ENCODE measurements around the gene CFD.
"Not testable (repeated sequence)": the region's sequence is repeated elsewhere in the genome, so short reads cannot be mapped to it uniquely, and the experiment has no call there.

CFD gene

GRCh38 chr19:873084-873483, 13.6 kb downstream of the CFD start:
- DNase-seq: peak in 3 of 4 experiments; percentile 17 to 82 (median 73)

- no peak for DNase-seq
Measured at GRCh38 chr19:873561-874041, 14.1 kb downstream of the CFD start.

DNA sequence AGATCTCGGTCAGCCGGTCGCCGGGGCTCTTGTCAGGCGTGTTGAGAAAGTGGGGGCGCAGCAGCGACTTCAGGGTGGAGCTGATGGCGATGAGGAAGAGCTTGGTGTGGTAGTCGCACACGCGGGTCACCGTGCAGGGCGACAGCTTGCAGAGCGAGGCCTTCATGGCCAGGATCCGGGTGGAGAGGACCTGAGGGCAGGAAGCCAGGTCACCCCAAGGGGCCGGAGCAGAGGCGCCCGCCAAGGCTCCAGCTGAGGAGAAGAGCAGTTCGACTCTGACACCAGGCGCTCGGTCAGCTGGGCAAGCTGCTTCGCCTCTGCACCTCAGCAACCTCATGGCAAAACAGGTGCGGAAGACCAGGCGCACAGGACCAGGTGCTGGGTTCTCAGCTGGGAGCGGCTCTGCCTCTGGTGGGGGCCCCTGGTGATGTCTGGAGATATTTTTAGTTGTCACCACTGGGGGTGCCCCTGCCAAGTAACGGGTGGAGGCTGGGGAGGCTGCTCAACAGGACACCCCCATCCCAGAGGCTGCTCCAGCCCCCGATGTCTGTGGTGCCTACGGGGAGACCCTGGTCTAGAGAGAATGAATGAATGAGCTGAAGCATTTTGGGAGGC, 15.9 kb downstream of the CFD start:
- no peak for DNase-seq

GRCh38 chr19:876089-876488, 16.6 kb downstream of the CFD start:
- no peak for DNase-seq

GRCh38 chr19:876780-877314, 17.4 kb downstream of the CFD start:
- DNase-seq: no peak

- not testable (repeated sequence) for DNase-seq
Measured at GRCh38 chr19:877992-878660, 18.7 kb downstream of the CFD start.

- DNase-seq: not testable (repeated sequence)
Measured at GRCh38 chr19:878751-879561, 19.5 kb downstream of the CFD start.

- no peak for DNase-seq
Measured at GRCh38 chr19:879711-880438, 20.4 kb downstream of the CFD start.

- no peak for DNase-seq
Measured at GRCh38 chr19:881385-882071, 22.1 kb downstream of the CFD start.

DNA sequence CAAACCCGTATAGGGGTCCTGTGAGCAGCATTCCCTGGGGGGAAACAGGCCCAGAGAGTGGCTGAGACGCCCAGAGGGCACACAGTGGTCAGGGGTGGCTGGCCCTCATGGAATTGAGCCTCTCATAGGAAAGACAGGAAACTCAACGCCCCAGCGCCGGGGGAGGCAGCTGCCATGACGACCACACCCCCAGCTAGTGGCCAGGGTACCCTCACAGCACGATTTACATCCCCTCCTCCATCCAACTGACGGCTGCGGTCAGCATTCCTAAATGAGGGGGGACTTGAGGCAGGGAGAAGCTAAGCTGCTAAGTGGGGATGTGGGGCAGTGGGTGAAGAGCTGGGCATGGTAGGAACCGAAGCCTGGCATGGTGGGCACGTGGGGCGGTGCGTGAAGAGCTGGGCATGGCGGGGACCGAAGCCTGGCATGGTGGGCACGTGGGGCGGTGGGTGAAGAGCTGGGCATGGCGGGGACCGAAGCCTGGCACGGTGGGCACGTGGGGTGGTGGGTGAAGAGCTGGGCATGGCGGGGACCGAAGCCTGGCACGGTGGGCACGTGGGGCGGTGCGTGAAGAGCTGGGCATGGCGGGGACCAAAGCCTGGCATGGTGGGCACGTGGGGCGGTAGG, 23.5 kb downstream of the CFD start:
- no peak for DNase-seq

DNA sequence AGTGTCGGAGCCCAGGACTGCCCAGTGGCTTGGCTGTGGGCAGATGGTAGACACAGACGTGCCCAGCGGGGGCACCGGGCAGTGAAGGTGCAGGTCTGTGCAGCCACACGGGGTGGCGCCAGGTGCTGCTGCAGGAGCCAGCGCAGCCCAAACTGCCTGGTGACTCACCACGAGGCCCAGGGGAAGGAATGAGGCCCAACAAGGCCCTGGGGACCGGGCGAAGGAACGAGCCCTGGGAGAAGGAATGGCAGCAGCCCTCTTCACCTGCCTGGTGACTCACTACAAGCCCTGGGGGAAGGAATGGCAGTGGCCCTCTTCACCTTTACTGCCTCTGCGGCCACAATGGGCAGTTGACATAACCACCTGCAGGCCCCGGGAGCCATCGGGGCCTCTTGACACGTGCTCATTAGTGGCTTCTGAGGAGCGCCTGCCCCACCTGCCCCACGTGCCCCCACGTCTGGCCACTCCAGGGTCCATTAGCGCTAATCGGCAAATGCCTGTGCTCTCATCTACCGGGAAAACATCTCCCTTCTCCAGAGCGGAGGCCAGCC, 24.3 kb downstream of the CFD start:
- DNase-seq: no peak

GRCh38 chr19:884420-885211, 25.2 kb downstream of the CFD start:
- no peak for DNase-seq

DNA sequence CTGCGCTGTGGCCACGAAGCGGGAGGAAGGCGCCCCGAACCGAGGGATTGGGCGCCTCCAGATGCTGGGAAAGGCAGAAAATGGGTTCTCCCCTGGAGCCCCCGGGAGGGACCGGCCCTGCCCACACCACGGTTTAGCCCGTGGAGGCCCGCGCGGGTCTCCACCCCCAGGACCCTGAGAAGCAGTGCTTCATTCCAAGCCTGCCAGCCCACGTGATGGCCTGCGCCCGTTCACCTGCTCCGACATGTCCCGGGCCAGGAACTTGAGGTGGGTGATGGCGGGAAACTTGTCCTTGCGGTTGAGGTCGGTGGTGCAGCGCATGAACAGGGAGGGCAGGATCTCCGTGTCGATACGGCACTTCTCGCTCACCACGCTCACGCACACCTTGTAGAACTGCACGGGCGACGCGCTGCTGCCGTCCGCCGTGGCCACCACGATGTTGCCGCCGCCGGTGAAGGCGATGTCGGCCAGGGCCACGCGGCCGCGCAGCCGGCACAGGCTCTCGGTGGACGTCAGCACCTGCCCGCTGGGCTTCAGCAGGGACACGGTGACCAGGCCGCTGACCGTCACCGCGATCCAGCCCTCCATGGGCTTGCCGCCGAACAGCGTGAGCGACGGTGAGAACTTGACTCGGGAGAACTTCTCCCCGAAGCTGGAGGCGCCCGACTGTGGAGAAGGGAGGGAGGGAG, 26.2 kb downstream of the CFD start:
- no peak for DNase-seq

- no peak for DNase-seq
Measured at GRCh38 chr19:887072-887471, 27.6 kb downstream of the CFD start.

DNA sequence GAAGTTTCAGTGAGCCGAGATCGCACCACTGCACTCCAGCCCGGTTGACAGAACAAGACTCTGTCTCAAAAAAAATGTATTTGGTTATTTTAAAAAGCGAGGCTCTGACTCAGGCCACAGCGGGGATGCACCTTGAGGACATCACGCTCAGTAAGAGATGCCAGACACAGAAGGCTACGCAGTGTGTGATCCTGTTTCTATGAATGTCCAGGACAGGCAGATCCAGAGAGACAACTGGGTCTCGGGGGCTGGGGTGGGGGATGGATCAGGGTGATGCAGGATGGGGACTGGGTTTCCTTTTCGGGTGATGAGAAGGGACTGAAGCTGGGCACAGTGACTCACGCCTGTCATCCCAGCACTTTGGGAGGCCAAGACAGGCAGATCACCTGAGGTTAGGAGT, 28.1 kb downstream of the CFD start:
- DNase-seq: no peak

GRCh38 chr19:888581-889385, 29.3 kb downstream of the CFD start:
- no peak for DNase-seq

GRCh38 chr19:889662-890295, 30.3 kb downstream of the CFD start:
- DNase-seq: no peak

- no peak for DNase-seq
Measured at GRCh38 chr19:890831-891230, 31.4 kb downstream of the CFD start.

Data from activated naive CD4-positive, alpha-beta T cell (primary cell).